WTC11 (cell line): ENCODE results near the gene UNC5A. TPM values are rescaled to one million over a fixed set of nuclear protein-coding genes. Genes with fewer than 3 reads are reported as not detected.

Experiments
- ATAC-seq: fragments of 200-7000 bp; cut with Tn5 transposase; 2 replicates; pipeline ENCODE4 v1.10.0; 2021; ENCODE audit warnings: mild to moderate bottlenecking, moderate library complexity
- CTCF ChIA-PET: fragments of 300-600 bp; sonication (Branson Sonifier 250); formaldehyde crosslinking; loops from one replicate; lab custom pipeline; 2021; ENCODE audit warnings: antibody characterized with exemption; lab: Charles Lee
- POLR2A ChIA-PET: fragments of 350-600 bp; sonication (Branson Sonifier 250); formaldehyde crosslinking; loops from one replicate; lab custom pipeline; 2021; ENCODE audit warnings: antibody characterized with exemption; lab: Charles Lee
- DNase-seq: peaks from one replicate; pipeline ENCODE4 v3.0.0; 2021; ENCODE audit warnings: low spot score
- H3K27ac Mint-ChIP-seq: 2 replicates; pipeline ENCODE4 v1.8.0; 2021; ENCODE audit warnings: mixed read lengths
- H3K27me3 Mint-ChIP-seq: 2 replicates; pipeline ENCODE4 v1.8.0; 2021; ENCODE audit warnings: low read depth, mild to moderate bottlenecking, moderate library complexity, mixed read lengths
- H3K36me3 Mint-ChIP-seq: 2 replicates; pipeline ENCODE4 v1.8.0; 2021; ENCODE audit warnings: mixed read lengths
- H3K4me1 Mint-ChIP-seq: 2 replicates; pipeline ENCODE4 v1.8.0; 2022; ENCODE audit warnings: mixed read lengths
- H3K4me3 Mint-ChIP-seq: 2 replicates; pipeline ENCODE4 v1.8.0; 2021; ENCODE audit warnings: mild to moderate bottlenecking, moderate library complexity, mixed read lengths
- H3K9me3 Mint-ChIP-seq: 2 replicates; pipeline ENCODE4 v1.8.0; 2021; ENCODE audit warnings: mixed read lengths
- ATF6 ChIP-seq: sonication (generic); formaldehyde crosslinking; IDR thresholded peaks from 2 replicates; pipeline ENCODE4 v1.8.1; 2023; ENCODE audit warnings: mild to moderate bottlenecking, missing genetic modification reagents
- ELF4 ChIP-seq: sonication (generic); formaldehyde crosslinking; IDR thresholded peaks from 2 replicates; pipeline ENCODE4 v1.8.1; 2022; ENCODE audit warnings: low read depth, mild to moderate bottlenecking, moderate library complexity, missing genetic modification reagents
- GABPB1 ChIP-seq: sonication (generic); formaldehyde crosslinking; IDR thresholded peaks from 2 replicates; pipeline ENCODE4 v1.8.1; 2023; ENCODE audit warnings: mild to moderate bottlenecking, missing genetic modification reagents
- GRHL2 ChIP-seq: fragments of 250-450 bp; sonication (Bioruptor Pico); IDR thresholded peaks from 2 replicates; pipeline ENCODE4 v1.8.0; 2022; ENCODE audit warnings: mild to moderate bottlenecking, moderate library complexity; ENCODE audit not compliant: insufficient replicate concordance, severe bottlenecking
- IRF1 ChIP-seq: sonication (generic); formaldehyde crosslinking; IDR thresholded peaks from 2 replicates; pipeline ENCODE4 v1.8.0; 2023; ENCODE audit warnings: missing genetic modification reagents
- JAZF1 ChIP-seq: fragments of 250-450 bp; sonication (Bioruptor Pico); IDR thresholded peaks from 2 replicates; pipeline ENCODE4 v1.9.0; 2021; ENCODE audit warnings: moderate library complexity, mild to moderate bottlenecking, inconsistent platforms
- TCF7 ChIP-seq: sonication (generic); formaldehyde crosslinking; IDR thresholded peaks from 2 replicates; pipeline ENCODE4 v1.8.0; 2022; ENCODE audit warnings: mild to moderate bottlenecking, low read depth, missing genetic modification reagents, moderate library complexity
- ZNF232 ChIP-seq: sonication (generic); formaldehyde crosslinking; IDR thresholded peaks from 2 replicates; pipeline ENCODE4 v1.8.0; 2022; ENCODE audit warnings: mild to moderate bottlenecking, missing genetic modification reagents
- total RNA-seq: library from RNA; stranded (reverse); gene quantifications from 3 replicates; pipeline ENCODE4 v1.2.3, GENCODE V29; 2021
- TF ChIP-seq, protein P1 (sequence below): sonication (generic); formaldehyde crosslinking; IDR thresholded peaks from 2 replicates; pipeline ENCODE4 v1.8.1; 2023; ENCODE audit warnings: mild to moderate bottlenecking, missing genetic modification reagents
- TF ChIP-seq, protein P2 (sequence below): sonication (generic); formaldehyde crosslinking; IDR thresholded peaks from 2 replicates; pipeline ENCODE4 v1.8.1; 2022; ENCODE audit warnings: mild to moderate bottlenecking, missing genetic modification reagents, moderate library complexity, borderline replicate concordance
- TF ChIP-seq, protein P3 (sequence below): fragments of 250-450 bp; sonication (Bioruptor Pico); IDR thresholded peaks from 2 replicates; pipeline ENCODE4 v2.1.2; 2022; ENCODE audit warnings: mild to moderate bottlenecking, moderate library complexity
- TF ChIP-seq, protein P4 (sequence below): sonication (generic); formaldehyde crosslinking; IDR thresholded peaks from 2 replicates; pipeline ENCODE4 v1.8.0; 2023; ENCODE audit warnings: missing genetic modification reagents, mild to moderate bottlenecking, borderline replicate concordance

UNC5A gene
- total RNA-seq, 1 experiment from 2014 or later: 10.2 TPM

GRCh38 chr5:176888865-176889165, 78.5 kb downstream of the UNC5A start:
- Mint-ChIP-seq H3K27ac (no peak overlapping the region), H3K4me3 (no peak overlapping the region), H3K36me3 (no peaks in the 10 kb centered on the region), H3K27me3 (no peaks in the 10 kb centered on the region; the same call in 1 of the 2 replicates), H3K4me1 (no peaks in the 10 kb centered on the region), H3K9me3 (no peaks in the 10 kb centered on the region)
- POLR2A ChIA-PET: no interaction called here
- CTCF ChIA-PET: interaction anchor here (0.5 to 1.1 kb wide), 2 partner anchors 108 to 229 kb away, joined by 4 to 5 read pairs; no protein-coding TSS in a partner anchor
- DNase-seq: no peak
- TF ChIP-seq ATF6 (CRISPR knock-in tag) (no peak), IRF1 (no peak), ELF4 (CRISPR knock-in tag) (no peak), ZNF232 (CRISPR knock-in tag) (no peak), GRHL2 (CRISPR knock-in tag) (no peak), GABPB1 (CRISPR knock-in tag) (no peak)
- TF ChIP-seq, protein P1, sequence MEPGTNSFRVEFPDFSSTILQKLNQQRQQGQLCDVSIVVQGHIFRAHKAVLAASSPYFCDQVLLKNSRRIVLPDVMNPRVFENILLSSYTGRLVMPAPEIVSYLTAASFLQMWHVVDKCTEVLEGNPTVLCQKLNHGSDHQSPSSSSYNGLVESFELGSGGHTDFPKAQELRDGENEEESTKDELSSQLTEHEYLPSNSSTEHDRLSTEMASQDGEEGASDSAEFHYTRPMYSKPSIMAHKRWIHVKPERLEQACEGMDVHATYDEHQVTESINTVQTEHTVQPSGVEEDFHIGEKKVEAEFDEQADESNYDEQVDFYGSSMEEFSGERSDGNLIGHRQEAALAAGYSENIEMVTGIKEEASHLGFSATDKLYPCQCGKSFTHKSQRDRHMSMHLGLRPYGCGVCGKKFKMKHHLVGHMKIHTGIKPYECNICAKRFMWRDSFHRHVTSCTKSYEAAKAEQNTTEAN (CRISPR knock-in tag): no peak
- TF ChIP-seq, protein P2, sequence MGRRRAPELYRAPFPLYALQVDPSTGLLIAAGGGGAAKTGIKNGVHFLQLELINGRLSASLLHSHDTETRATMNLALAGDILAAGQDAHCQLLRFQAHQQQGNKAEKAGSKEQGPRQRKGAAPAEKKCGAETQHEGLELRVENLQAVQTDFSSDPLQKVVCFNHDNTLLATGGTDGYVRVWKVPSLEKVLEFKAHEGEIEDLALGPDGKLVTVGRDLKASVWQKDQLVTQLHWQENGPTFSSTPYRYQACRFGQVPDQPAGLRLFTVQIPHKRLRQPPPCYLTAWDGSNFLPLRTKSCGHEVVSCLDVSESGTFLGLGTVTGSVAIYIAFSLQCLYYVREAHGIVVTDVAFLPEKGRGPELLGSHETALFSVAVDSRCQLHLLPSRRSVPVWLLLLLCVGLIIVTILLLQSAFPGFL: no peak
- TF ChIP-seq, protein P3, sequence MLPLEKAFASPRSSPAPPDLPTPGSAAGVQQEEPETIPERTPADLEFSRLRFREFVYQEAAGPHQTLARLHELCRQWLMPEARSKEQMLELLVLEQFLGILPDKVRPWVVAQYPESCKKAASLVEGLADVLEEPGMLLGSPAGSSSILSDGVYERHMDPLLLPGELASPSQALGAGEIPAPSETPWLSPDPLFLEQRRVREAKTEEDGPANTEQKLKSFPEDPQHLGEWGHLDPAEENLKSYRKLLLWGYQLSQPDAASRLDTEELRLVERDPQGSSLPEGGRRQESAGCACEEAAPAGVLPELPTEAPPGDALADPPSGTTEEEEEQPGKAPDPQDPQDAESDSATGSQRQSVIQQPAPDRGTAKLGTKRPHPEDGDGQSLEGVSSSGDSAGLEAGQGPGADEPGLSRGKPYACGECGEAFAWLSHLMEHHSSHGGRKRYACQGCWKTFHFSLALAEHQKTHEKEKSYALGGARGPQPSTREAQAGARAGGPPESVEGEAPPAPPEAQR (CRISPR knock-in tag): no peak
- TF ChIP-seq, protein P4, sequence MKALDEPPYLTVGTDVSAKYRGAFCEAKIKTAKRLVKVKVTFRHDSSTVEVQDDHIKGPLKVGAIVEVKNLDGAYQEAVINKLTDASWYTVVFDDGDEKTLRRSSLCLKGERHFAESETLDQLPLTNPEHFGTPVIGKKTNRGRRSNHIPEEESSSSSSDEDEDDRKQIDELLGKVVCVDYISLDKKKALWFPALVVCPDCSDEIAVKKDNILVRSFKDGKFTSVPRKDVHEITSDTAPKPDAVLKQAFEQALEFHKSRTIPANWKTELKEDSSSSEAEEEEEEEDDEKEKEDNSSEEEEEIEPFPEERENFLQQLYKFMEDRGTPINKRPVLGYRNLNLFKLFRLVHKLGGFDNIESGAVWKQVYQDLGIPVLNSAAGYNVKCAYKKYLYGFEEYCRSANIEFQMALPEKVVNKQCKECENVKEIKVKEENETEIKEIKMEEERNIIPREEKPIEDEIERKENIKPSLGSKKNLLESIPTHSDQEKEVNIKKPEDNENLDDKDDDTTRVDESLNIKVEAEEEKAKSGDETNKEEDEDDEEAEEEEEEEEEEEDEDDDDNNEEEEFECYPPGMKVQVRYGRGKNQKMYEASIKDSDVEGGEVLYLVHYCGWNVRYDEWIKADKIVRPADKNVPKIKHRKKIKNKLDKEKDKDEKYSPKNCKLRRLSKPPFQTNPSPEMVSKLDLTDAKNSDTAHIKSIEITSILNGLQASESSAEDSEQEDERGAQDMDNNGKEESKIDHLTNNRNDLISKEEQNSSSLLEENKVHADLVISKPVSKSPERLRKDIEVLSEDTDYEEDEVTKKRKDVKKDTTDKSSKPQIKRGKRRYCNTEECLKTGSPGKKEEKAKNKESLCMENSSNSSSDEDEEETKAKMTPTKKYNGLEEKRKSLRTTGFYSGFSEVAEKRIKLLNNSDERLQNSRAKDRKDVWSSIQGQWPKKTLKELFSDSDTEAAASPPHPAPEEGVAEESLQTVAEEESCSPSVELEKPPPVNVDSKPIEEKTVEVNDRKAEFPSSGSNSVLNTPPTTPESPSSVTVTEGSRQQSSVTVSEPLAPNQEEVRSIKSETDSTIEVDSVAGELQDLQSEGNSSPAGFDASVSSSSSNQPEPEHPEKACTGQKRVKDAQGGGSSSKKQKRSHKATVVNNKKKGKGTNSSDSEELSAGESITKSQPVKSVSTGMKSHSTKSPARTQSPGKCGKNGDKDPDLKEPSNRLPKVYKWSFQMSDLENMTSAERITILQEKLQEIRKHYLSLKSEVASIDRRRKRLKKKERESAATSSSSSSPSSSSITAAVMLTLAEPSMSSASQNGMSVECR (CRISPR knock-in tag): no peak
- no peak for ATAC-seq

GRCh38 chr5:176889321-176890280, 79.2 kb downstream of the UNC5A start:
- no peak overlapping the region for H3K27ac Mint-ChIP-seq
- H3K36me3 Mint-ChIP-seq: no peaks in the 10 kb centered on the region
- ChIA-PET POLR2A (no interaction called here), CTCF (interaction anchor here (1.4 kb wide), 1 partner anchor 229 kb away, joined by 4 read pairs; no protein-coding TSS in a partner anchor)
- no peak for DNase-seq
- ATAC-seq: no peak
- TF ChIP-seq JAZF1 (CRISPR knock-in tag) (no peak), TCF7 (CRISPR knock-in tag) (no peak)
- TF ChIP-seq, all 79 proteins: peak for 0
- H3K4me3 Mint-ChIP-seq: no peak overlapping the region
- no peaks in the 10 kb centered on the region; the same call in 1 of the 2 replicates for H3K27me3 Mint-ChIP-seq
- H3K9me3 Mint-ChIP-seq: no peaks in the 10 kb centered on the region
- no peaks in the 10 kb centered on the region for H3K4me1 Mint-ChIP-seq
